SK-N-SH treated with all-trans-retinoic acid at 6 μM for 48 hours (cell line): ENCODE measurements around the gene TTBK1.

Experiments used
- ATAC-seq: fragments of 200-7000 bp; cut with Tn5 transposase; 3 replicates; pipeline ENCODE4 v1.9.1; 2020; ENCODE audit warnings: mild to moderate bottlenecking, moderate library complexity
- ARNTL ChIP-seq: fragments of 450-650 bp; formaldehyde crosslinking; IDR thresholded peaks from 2 replicates; pipeline ENCODE4 v1.5.0; 2020; ENCODE audit warnings: low read depth, mild to moderate bottlenecking, moderate library complexity, borderline replicate concordance
- BACH2 ChIP-seq: fragments of 250-450 bp; sonication (Bioruptor Pico); IDR thresholded peaks from 2 replicates; pipeline ENCODE4 v1.9.0; 2021; ENCODE audit warnings: mild to moderate bottlenecking, borderline replicate concordance
- CSRNP3 ChIP-seq: fragments of 250-450 bp; sonication (Bioruptor Pico); IDR thresholded peaks from 2 replicates; pipeline ENCODE4 v1.5.1; 2021; ENCODE audit warnings: mild to moderate bottlenecking, moderate library complexity
- ESRRG ChIP-seq: fragments of 250-450 bp; sonication (Bioruptor Pico); IDR thresholded peaks from 2 replicates; pipeline ENCODE4 v1.6.1; 2021; ENCODE audit warnings: mild to moderate bottlenecking
- GLIS3 ChIP-seq: fragments of 250-450 bp; sonication (Bioruptor Pico); IDR thresholded peaks from 2 replicates; pipeline ENCODE4 v1.5.0; 2020; ENCODE audit warnings: mild to moderate bottlenecking, moderate library complexity
- ISL1 ChIP-seq: fragments of 250-450 bp; sonication (Bioruptor Pico); IDR thresholded peaks from 2 replicates; pipeline ENCODE4 v2.1.2; 2022; ENCODE audit warnings: mild to moderate bottlenecking, moderate library complexity
- OSR1 ChIP-seq: fragments of 250-450 bp; sonication (Bioruptor Pico); IDR thresholded peaks from 2 replicates; pipeline ENCODE4 v1.8.0; 2022; ENCODE audit warnings: moderate library complexity, mild to moderate bottlenecking, inconsistent platforms
- PPARA ChIP-seq: fragments of 250-450 bp; sonication (Bioruptor Pico); IDR thresholded peaks from 2 replicates; pipeline ENCODE4 v1.5.0; 2020; ENCODE audit warnings: mild to moderate bottlenecking, borderline replicate concordance
- RARB ChIP-seq: fragments of 250-450 bp; sonication (Bioruptor Pico); IDR thresholded peaks from 2 replicates; pipeline ENCODE4 v1.8.0; 2021; ENCODE audit warnings: mild to moderate bottlenecking, moderate library complexity
- SNAI2 ChIP-seq: fragments of 250-450 bp; sonication (Bioruptor Pico); IDR thresholded peaks from 2 replicates; pipeline ENCODE4 v1.5.0; 2020; ENCODE audit warnings: mild to moderate bottlenecking, moderate library complexity
- TOX ChIP-seq: fragments of 250-450 bp; sonication (Bioruptor Pico); IDR thresholded peaks from 2 replicates; pipeline ENCODE4 v1.8.0; 2021; ENCODE audit warnings: mild to moderate bottlenecking, moderate library complexity, borderline replicate concordance
- TSHZ2 ChIP-seq: fragments of 250-450 bp; sonication (Bioruptor Pico); IDR thresholded peaks from 2 replicates; pipeline ENCODE4 v1.5.0; 2020; ENCODE audit warnings: mild to moderate bottlenecking, moderate library complexity
- ZC3H10 ChIP-seq: fragments of 250-450 bp; sonication (Bioruptor Pico); IDR thresholded peaks from 2 replicates; pipeline ENCODE4 v1.5.1; 2021; ENCODE audit warnings: mild to moderate bottlenecking, moderate library complexity
- ZFP3 ChIP-seq: fragments of 250-450 bp; sonication (Bioruptor Pico); IDR thresholded peaks from 2 replicates; pipeline ENCODE4 v1.5.0; 2020; ENCODE audit warnings: mild to moderate bottlenecking, moderate library complexity
- ZNF565 ChIP-seq: fragments of 450-650 bp; formaldehyde crosslinking; conservative IDR thresholded peaks from 2 replicates; pipeline ENCODE4 v1.5.0; 2020; ENCODE audit warnings: low read depth, mild to moderate bottlenecking, moderate library complexity
- ZNF70 ChIP-seq: fragments of 450-650 bp; formaldehyde crosslinking; IDR thresholded peaks from 2 replicates; pipeline ENCODE4 v1.5.0; 2020; ENCODE audit warnings: mild to moderate bottlenecking, moderate library complexity
- ZNF8 ChIP-seq: fragments of 450-650 bp; formaldehyde crosslinking; IDR thresholded peaks from 2 replicates; pipeline ENCODE4 v1.5.0; 2020; ENCODE audit warnings: mild to moderate bottlenecking, moderate library complexity
- TF ChIP-seq, protein P1 (sequence below): fragments of 250-450 bp; sonication (Bioruptor Pico); IDR thresholded peaks from 2 replicates; pipeline ENCODE4 v1.5.1; 2020; ENCODE audit warnings: low read depth, mild to moderate bottlenecking, moderate library complexity
- TF ChIP-seq, protein P2 (sequence below): fragments of 250-450 bp; sonication (Bioruptor Pico); IDR thresholded peaks from 2 replicates; pipeline ENCODE4 v1.8.0; 2021; ENCODE audit warnings: low read depth, mild to moderate bottlenecking, moderate library complexity, borderline replicate concordance

TTBK1 gene

DNA sequence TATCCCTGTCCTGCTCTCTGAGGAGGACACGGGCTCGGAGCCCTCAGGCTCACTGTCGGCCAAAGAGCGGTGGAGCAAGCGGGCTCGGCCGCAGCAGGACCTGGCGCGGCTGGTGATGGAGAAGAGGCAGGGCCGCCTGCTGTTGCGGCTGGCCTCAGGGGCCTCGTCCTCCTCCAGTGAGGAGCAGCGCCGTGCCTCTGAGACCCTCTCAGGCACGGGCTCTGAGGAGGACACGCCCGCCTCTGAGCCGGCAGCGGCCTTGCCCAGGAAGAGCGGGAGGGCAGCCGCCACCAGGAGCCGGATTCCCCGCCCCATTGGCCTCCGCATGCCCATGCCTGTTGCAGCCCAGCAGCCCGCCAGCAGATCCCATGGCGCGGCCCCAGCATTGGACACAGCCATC is 40.6 kb downstream of the TTBK1 start:
- TF ChIP-seq, protein P1, sequence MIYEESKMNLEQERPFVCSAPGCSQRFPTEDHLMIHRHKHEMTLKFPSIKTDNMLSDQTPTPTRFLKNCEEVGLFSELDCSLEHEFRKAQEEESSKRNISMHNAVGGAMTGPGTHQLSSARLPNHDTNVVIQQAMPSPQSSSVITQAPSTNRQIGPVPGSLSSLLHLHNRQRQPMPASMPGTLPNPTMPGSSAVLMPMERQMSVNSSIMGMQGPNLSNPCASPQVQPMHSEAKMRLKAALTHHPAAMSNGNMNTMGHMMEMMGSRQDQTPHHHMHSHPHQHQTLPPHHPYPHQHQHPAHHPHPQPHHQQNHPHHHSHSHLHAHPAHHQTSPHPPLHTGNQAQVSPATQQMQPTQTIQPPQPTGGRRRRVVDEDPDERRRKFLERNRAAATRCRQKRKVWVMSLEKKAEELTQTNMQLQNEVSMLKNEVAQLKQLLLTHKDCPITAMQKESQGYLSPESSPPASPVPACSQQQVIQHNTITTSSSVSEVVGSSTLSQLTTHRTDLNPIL (CRISPR knock-in tag): no peak
- TF ChIP-seq SNAI2 (CRISPR knock-in tag): no peak
- TF ChIP-seq BACH2: no peak
- no peak for TF ChIP-seq TOX (CRISPR knock-in tag)
- TF ChIP-seq ISL1 (CRISPR knock-in tag): no peak
- TF ChIP-seq CSRNP3 (CRISPR knock-in tag): no peak
- TF ChIP-seq ESRRG: no peak
- TF ChIP-seq ZNF70 (CRISPR knock-in tag): no peak
- no peak for TF ChIP-seq TSHZ2 (CRISPR knock-in tag)
- no peak for TF ChIP-seq ZNF8 (CRISPR knock-in tag)
- TF ChIP-seq ZC3H10 (CRISPR knock-in tag): no peak
- TF ChIP-seq ZFP3 (CRISPR knock-in tag): no peak
- TF ChIP-seq, protein P2, sequence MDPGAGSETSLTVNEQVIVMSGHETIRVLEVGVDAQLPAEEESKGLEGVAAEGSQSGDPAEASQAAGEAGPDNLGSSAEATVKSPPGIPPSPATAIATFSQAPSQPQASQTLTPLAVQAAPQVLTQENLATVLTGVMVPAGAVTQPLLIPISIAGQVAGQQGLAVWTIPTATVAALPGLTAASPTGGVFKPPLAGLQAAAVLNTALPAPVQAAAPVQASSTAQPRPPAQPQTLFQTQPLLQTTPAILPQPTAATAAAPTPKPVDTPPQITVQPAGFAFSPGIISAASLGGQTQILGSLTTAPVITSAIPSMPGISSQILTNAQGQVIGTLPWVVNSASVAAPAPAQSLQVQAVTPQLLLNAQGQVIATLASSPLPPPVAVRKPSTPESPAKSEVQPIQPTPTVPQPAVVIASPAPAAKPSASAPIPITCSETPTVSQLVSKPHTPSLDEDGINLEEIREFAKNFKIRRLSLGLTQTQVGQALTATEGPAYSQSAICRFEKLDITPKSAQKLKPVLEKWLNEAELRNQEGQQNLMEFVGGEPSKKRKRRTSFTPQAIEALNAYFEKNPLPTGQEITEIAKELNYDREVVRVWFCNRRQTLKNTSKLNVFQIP (CRISPR knock-in tag): no peak
- TF ChIP-seq RARB (CRISPR knock-in tag): no peak
- no peak for TF ChIP-seq OSR1
- no peak for TF ChIP-seq ZNF565 (CRISPR knock-in tag)
- TF ChIP-seq, all 23 proteins: peak for 0
- ATAC-seq: no peak

GRCh38 chr6:43284991-43285781 is 41.9 kb downstream of the TTBK1 start:
- ATAC-seq: no peak
- TF ChIP-seq TSHZ2 (CRISPR knock-in tag): no peak
- no peak for TF ChIP-seq ISL1 (CRISPR knock-in tag)
- TF ChIP-seq, protein P2 (CRISPR knock-in tag): no peak
- TF ChIP-seq ZC3H10 (CRISPR knock-in tag): no peak
- no peak for TF ChIP-seq BACH2
- TF ChIP-seq ARNTL (CRISPR knock-in tag): no peak
- TF ChIP-seq PPARA: no peak
- TF ChIP-seq ESRRG: no peak
- TF ChIP-seq GLIS3 (CRISPR knock-in tag): no peak
- TF ChIP-seq ZNF70 (CRISPR knock-in tag): no peak
- TF ChIP-seq ZFP3 (CRISPR knock-in tag): no peak
